GM12878 (cell line): Measurements from ENCODE around the gene ESYT3. TPM values are rescaled to one million over a fixed set of nuclear protein-coding genes. Genes with fewer than 3 reads are reported as not detected.

Experiments
- polyA plus RNA-seq, 11 experiments: library from polyadenylated mRNA; depleted of rRNA in 4 of 11; unstranded in 6 of 11; stranded (reverse) in 5 of 11; fragments of >200 nt; fragmentation: Nextera tagmentation in 4 of 11; fragmentation: Illumina TruSeq in 1 of 11; extraction: Ambion mirVana in 4 of 11; extraction: Trizol in 1 of 11; gene quantifications; 1 replicate in 1 of 11; 2 replicates in 10 of 11; pipeline versions ENCODE4 v1.2.1 to v1.2.3, GENCODE V29; 2011 to 2016; ENCODE audit warnings: inconsistent platforms in 2 of 11, missing spikeins in 2 of 11, low read depth in 1 of 11
- total RNA-seq, 4 experiments: library from RNA; depleted of rRNA in 3 of 4; stranded (reverse); fragments of >200 nt in 3 of 4; fragmentation: Illumina TruSeq in 1 of 4; extraction: Trizol in 1 of 4; gene quantifications; 2 replicates each; pipeline versions ENCODE4 v1.2.1 to v1.2.3, GENCODE V29; 2013 to 2021
- TF ChIP-seq, protein P1 (sequence below): fragments of 450-650 bp; IDR thresholded peaks from 2 replicates; pipeline ENCODE4 v1.6.1; 2017; ENCODE audit warnings: mild to moderate bottlenecking, moderate library complexity
- TF ChIP-seq, protein P2 (sequence below): fragments of 450-650 bp; IDR thresholded peaks from 2 replicates; pipeline ENCODE4 v1.6.1; 2017; ENCODE audit warnings: mild to moderate bottlenecking, moderate library complexity

ESYT3 gene
- total and polyA plus RNA-seq, 10 of the 15 experiments (the other 5 are each of a cell fraction or from before 2014, with no cell fraction given) = not detected

DNA sequence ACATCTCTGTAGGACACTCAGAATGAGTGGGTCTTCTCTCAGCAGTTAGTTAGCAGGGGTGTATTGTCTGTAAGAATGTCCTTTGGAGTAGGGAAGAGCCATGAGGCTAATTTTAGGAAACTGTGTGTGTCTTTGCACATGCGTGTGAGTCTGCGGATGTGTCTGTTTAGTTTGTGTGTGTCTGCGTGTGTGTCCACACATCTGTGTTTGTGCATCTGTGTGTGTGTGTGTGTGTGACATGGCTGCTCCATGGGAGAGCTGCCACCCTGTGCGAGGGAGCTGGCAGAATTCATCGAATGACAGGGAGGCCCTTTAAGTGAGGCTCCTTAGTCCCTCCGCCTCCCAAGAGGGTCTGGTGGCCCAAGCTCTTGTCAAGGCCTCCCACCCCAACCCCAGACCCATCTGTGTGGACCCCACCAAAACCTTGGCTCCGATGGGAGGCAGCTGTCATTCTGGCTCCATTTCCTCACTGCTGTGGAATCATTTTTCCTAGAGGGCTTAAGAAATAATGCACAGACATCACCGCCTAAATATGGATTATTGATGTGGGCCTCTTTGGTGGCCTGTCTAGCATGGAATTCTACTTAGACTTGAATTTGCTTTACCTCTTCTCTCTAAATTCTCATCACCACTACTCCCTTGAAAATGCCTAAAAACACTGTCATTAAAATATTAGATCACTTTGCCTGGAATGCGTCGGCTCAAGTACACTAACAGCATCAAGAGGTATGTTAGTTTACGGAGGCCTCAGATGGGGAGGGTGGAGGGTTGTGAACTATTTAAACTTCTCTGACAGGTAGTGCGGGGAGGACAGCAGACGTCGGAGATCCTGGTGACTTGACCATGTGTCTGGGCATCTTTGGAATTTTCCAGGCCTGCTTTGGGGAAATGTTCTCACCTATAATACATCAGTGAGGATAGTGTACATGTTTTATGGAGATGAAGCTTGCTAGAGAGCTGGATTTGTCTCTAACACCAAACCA, 9.4 kb downstream of the ESYT3 start (continued):
- TF ChIP-seq, protein P1, sequence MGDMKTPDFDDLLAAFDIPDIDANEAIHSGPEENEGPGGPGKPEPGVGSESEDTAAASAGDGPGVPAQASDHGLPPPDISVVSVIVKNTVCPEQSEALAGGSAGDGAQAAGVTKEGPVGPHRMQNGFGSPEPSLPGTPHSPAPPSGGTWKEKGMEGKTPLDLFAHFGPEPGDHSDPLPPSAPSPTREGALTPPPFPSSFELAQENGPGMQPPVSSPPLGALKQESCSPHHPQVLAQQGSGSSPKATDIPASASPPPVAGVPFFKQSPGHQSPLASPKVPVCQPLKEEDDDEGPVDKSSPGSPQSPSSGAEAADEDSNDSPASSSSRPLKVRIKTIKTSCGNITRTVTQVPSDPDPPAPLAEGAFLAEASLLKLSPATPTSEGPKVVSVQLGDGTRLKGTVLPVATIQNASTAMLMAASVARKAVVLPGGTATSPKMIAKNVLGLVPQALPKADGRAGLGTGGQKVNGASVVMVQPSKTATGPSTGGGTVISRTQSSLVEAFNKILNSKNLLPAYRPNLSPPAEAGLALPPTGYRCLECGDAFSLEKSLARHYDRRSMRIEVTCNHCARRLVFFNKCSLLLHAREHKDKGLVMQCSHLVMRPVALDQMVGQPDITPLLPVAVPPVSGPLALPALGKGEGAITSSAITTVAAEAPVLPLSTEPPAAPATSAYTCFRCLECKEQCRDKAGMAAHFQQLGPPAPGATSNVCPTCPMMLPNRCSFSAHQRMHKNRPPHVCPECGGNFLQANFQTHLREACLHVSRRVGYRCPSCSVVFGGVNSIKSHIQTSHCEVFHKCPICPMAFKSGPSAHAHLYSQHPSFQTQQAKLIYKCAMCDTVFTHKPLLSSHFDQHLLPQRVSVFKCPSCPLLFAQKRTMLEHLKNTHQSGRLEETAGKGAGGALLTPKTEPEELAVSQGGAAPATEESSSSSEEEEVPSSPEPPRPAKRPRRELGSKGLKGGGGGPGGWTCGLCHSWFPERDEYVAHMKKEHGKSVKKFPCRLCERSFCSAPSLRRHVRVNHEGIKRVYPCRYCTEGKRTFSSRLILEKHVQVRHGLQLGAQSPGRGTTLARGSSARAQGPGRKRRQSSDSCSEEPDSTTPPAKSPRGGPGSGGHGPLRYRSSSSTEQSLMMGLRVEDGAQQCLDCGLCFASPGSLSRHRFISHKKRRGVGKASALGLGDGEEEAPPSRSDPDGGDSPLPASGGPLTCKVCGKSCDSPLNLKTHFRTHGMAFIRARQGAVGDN = no peak
- TF ChIP-seq, protein P2, sequence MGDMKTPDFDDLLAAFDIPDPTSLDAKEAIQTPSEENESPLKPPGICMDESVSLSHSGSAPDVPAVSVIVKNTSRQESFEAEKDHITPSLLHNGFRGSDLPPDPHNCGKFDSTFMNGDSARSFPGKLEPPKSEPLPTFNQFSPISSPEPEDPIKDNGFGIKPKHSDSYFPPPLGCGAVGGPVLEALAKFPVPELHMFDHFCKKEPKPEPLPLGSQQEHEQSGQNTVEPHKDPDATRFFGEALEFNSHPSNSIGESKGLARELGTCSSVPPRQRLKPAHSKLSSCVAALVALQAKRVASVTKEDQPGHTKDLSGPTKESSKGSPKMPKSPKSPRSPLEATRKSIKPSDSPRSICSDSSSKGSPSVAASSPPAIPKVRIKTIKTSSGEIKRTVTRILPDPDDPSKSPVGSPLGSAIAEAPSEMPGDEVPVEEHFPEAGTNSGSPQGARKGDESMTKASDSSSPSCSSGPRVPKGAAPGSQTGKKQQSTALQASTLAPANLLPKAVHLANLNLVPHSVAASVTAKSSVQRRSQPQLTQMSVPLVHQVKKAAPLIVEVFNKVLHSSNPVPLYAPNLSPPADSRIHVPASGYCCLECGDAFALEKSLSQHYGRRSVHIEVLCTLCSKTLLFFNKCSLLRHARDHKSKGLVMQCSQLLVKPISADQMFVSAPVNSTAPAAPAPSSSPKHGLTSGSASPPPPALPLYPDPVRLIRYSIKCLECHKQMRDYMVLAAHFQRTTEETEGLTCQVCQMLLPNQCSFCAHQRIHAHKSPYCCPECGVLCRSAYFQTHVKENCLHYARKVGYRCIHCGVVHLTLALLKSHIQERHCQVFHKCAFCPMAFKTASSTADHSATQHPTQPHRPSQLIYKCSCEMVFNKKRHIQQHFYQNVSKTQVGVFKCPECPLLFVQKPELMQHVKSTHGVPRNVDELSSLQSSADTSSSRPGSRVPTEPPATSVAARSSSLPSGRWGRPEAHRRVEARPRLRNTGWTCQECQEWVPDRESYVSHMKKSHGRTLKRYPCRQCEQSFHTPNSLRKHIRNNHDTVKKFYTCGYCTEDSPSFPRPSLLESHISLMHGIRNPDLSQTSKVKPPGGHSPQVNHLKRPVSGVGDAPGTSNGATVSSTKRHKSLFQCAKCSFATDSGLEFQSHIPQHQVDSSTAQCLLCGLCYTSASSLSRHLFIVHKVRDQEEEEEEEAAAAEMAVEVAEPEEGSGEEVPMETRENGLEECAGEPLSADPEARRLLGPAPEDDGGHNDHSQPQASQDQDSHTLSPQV = no peak
